ENCODE results near the gene EDIL3. TPM values are rescaled to one million over a fixed set of nuclear protein-coding genes. Genes with fewer than 3 reads are reported as not detected.
"Not testable (repeated sequence)": the region's sequence is repeated elsewhere in the genome, so short reads cannot be mapped to it uniquely, and the experiment has no call there.

The EDIL3 gene
- total RNA-seq, 1 experiment from 2014 or later: not detected

DNA sequence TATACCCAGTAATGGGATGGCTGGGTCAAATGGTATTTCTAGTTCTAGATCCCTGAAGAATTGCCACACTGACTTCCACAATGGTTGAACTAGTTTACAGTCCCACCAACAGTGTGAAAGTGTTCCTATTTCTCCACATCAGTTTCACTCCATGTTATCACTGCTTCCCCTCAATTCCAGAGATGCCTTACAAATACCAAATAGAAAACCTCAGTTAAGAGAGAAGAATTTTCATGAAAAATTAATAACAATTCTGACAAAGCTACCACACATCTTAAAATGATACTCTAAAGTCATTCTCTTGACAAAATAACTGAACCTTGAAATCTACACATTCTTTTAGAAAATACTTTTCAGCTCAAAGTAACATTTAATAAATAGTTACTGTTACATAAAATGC lies 74.8 kb downstream of the EDIL3 start:
- BruUV-seq (replicated peaks): not testable (repeated sequence)

DNA sequence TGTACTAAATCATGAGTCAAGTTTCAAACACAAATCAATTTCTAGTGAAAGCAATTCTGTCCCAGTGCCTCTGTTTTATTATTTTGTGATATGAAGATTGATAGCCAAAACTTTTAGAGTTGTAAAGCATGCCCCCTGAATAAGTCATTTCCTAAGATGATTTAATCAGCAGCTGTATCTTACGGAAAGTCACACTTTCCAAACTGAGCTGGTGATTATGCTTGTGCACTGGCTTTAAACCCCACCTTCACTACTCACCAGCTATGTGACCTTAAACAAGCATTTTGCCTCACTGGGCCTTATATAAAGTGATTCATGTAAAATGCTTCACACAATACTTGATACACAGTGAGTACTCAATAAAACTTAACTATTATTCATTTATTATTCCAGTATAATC lies 78.1 kb downstream of the EDIL3 start:
- Mint-ChIP-seq H3K27ac (ENCODE audit: unreplicated experiment) (no peak overlapping the region), H3K27me3 (ENCODE audit: insufficient read depth, unreplicated experiment) (no peaks in the 10 kb centered on the region), H3K9me3 (ENCODE audit: unreplicated experiment) (no peaks in the 10 kb centered on the region), H3K4me1 (ENCODE audit: low read depth, unreplicated experiment) (no peaks in the 10 kb centered on the region), H3K36me3 (ENCODE audit: insufficient read depth, unreplicated experiment) (no peaks in the 10 kb centered on the region), H3K4me3 (ENCODE audit: unreplicated experiment) (no peak overlapping the region)
- Histone ChIP-seq H3K36me3 (ENCODE audit: control insufficient read depth, insufficient read depth, low read length) (no peaks in the 10 kb centered on the region), H3K4me3 (ENCODE audit: low read depth, low read length) (no peak overlapping the region), H3K4me1 (no peaks in the 10 kb centered on the region), H3K27me3 (replicated peaks; ENCODE audit: control insufficient read depth, insufficient read depth, low read length) (no peaks in the 10 kb centered on the region), H3K9me3 (peaks cover 3% of the 10 kb centered on the region; the same call in 1 of the 2 replicates)
- ChIA-PET POLR2A (no interaction called here), CTCF (no interaction called here)
- TF ChIP-seq, protein P1, sequence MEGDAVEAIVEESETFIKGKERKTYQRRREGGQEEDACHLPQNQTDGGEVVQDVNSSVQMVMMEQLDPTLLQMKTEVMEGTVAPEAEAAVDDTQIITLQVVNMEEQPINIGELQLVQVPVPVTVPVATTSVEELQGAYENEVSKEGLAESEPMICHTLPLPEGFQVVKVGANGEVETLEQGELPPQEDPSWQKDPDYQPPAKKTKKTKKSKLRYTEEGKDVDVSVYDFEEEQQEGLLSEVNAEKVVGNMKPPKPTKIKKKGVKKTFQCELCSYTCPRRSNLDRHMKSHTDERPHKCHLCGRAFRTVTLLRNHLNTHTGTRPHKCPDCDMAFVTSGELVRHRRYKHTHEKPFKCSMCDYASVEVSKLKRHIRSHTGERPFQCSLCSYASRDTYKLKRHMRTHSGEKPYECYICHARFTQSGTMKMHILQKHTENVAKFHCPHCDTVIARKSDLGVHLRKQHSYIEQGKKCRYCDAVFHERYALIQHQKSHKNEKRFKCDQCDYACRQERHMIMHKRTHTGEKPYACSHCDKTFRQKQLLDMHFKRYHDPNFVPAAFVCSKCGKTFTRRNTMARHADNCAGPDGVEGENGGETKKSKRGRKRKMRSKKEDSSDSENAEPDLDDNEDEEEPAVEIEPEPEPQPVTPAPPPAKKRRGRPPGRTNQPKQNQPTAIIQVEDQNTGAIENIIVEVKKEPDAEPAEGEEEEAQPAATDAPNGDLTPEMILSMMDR (IDR thresholded peaks at IDR 0.05; ENCODE audit: insufficient read depth in 1 of 2, low read depth in 1 of 2, low read length in 1 of 2, severe bottlenecking in 1 of 2, unreplicated experiment in 1 of 2): no peak
- no TSS peak for BruUV-seq (replicated peaks)
- no peak for DNase-seq
- intact Hi-C loops (cut with micrococcal nuclease; ENCODE audit: unreplicated experiment): no loop called here

More for the DNA sequence above, 74.8 kb downstream of the EDIL3 start:
- H3K4me3 ChIP-seq (ENCODE audit: low read depth, low read length); POLR2A ChIA-PET; H3K4me1 ChIP-seq; H3K36me3 Mint-ChIP-seq (ENCODE audit: insufficient read depth, unreplicated experiment); CTCF ChIA-PET; DNase-seq; H3K4me3 Mint-ChIP-seq (ENCODE audit: unreplicated experiment); H3K9me3 Mint-ChIP-seq (ENCODE audit: unreplicated experiment); H3K4me1 Mint-ChIP-seq (ENCODE audit: low read depth, unreplicated experiment); H3K36me3 ChIP-seq (ENCODE audit: control insufficient read depth, insufficient read depth, low read length); intact Hi-C loops (cut with micrococcal nuclease; ENCODE audit: unreplicated experiment); H3K27ac Mint-ChIP-seq (ENCODE audit: unreplicated experiment); H3K27me3 ChIP-seq (replicated peaks; ENCODE audit: control insufficient read depth, insufficient read depth, low read length); H3K9me3 ChIP-seq; H3K27me3 Mint-ChIP-seq (ENCODE audit: insufficient read depth, unreplicated experiment): not testable (repeated sequence)

DNA sequence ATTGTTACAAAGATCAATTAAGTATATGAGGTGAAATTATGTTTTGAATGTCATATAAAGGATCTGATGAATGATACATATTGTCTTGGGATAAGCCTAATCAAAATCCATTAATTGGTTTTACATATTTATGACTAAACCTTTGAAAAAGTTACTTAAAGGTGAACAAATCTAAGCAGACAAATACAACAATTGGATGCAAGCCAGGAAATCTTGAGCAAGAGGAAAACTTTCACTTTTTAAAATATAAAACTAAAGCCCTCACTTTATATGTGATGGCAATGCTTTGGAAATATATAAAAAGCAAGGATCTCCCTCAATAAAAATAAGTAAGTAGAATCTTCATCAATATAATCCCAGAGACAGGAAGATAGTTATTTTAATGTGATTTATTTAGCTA lies 80.1 kb downstream of the EDIL3 start:
- H3K4me3 ChIP-seq (ENCODE audit: low read depth, low read length): no peak overlapping the region
- Mint-ChIP-seq H3K4me3 (ENCODE audit: unreplicated experiment) (no peak overlapping the region), H3K27ac (ENCODE audit: unreplicated experiment) (no peak overlapping the region), H3K9me3 (ENCODE audit: unreplicated experiment) (no peaks in the 10 kb centered on the region), H3K4me1 (ENCODE audit: low read depth, unreplicated experiment) (no peaks in the 10 kb centered on the region), H3K27me3 (ENCODE audit: insufficient read depth, unreplicated experiment) (no peaks in the 10 kb centered on the region), H3K36me3 (ENCODE audit: insufficient read depth, unreplicated experiment) (no peaks in the 10 kb centered on the region)
- H3K36me3 ChIP-seq (ENCODE audit: control insufficient read depth, insufficient read depth, low read length): no peaks in the 10 kb centered on the region
- peaks cover 3% of the 10 kb centered on the region; the same call in 1 of the 2 replicates for H3K9me3 ChIP-seq
- BruUV-seq (replicated peaks): no TSS peak
- intact Hi-C loops (cut with micrococcal nuclease; ENCODE audit: unreplicated experiment): no loop called here
- no peaks in the 10 kb centered on the region for H3K4me1 ChIP-seq
- DNase-seq: no peak
- CTCF ChIA-PET: no interaction called here
- TF ChIP-seq, protein P1 (IDR thresholded peaks at IDR 0.05; ENCODE audit: insufficient read depth in 1 of 2, low read depth in 1 of 2, low read length in 1 of 2, severe bottlenecking in 1 of 2, unreplicated experiment in 1 of 2): no peak
- H3K27me3 ChIP-seq (replicated peaks; ENCODE audit: control insufficient read depth, insufficient read depth, low read length): no peaks in the 10 kb centered on the region
- POLR2A ChIA-PET: no interaction called here

DNA sequence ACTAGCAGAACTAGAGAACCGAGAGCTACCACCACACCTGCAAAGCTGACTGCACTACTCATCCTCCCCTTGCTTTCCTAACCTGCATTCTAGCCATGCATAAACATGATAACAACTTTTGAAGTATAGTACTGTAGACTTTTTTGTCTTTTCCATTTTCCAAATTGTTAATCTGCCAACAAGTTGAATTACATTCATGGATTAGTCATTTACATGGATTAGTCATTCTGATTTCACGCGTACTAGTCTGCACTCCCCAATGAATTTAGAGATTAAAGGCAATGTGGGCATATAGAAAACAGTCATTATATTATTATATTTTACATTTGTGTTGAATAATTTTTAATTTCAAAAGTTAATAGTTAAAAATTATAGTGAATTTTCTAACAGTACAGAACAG lies 81.4 kb downstream of the EDIL3 start:
- TF ChIP-seq, protein P1 (IDR thresholded peaks at IDR 0.05; ENCODE audit: insufficient read depth in 1 of 2, low read depth in 1 of 2, low read length in 1 of 2, severe bottlenecking in 1 of 2, unreplicated experiment in 1 of 2): no peak
- Histone ChIP-seq H3K4me1 (no peaks in the 10 kb centered on the region), H3K4me3 (ENCODE audit: low read depth, low read length) (no peak overlapping the region), H3K9me3 (peaks cover 3% of the 10 kb centered on the region; the same call in 1 of the 2 replicates), H3K27me3 (replicated peaks; ENCODE audit: control insufficient read depth, insufficient read depth, low read length) (no peaks in the 10 kb centered on the region), H3K36me3 (ENCODE audit: control insufficient read depth, insufficient read depth, low read length) (no peaks in the 10 kb centered on the region)
- POLR2A ChIA-PET: no interaction called here
- no peak overlapping the region for H3K4me3 Mint-ChIP-seq (ENCODE audit: unreplicated experiment)
- H3K27ac Mint-ChIP-seq (ENCODE audit: unreplicated experiment): no peak overlapping the region
- intact Hi-C loops (cut with micrococcal nuclease; ENCODE audit: unreplicated experiment): no loop called here
- no peaks in the 10 kb centered on the region for H3K27me3 Mint-ChIP-seq (ENCODE audit: insufficient read depth, unreplicated experiment)
- BruUV-seq (replicated peaks): no TSS peak
- CTCF ChIA-PET: no interaction called here
- H3K9me3 Mint-ChIP-seq (ENCODE audit: unreplicated experiment): peaks cover 2% of the 10 kb centered on the region
- H3K4me1 Mint-ChIP-seq (ENCODE audit: low read depth, unreplicated experiment): no peaks in the 10 kb centered on the region
- DNase-seq: no peak
- H3K36me3 Mint-ChIP-seq (ENCODE audit: insufficient read depth, unreplicated experiment): no peaks in the 10 kb centered on the region
